ENCODE data around the gene DHPS. TPM values are rescaled to one million over a fixed set of nuclear protein-coding genes. Genes with fewer than 3 reads are reported as not detected.
A peak's percentile ranks its signal among the peaks of the same experiment; 100 is the strongest.

DHPS gene
- total RNA-seq, 4 donors from 2014 or later, result 68.5 to 119 (median 80.9) TPM

DNA sequence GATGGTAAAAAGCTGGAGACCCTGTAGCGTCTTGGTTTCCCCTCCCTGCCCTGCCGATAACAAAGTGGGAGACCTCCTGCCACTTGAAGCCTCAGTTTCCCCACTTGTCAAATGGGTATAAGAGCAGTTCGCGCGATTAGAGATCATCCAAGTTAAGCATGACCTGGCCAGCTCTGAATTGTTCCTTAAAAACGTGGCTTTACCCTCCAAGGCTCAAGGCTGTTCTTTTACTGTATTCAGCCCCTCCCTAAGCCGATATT, 41.6 kb upstream of the DHPS start:
- DNase-seq (ENCODE audit: low spot score), result no peak
- no peak for ATAC-seq (ENCODE audit: low FRiP score)
- TF ChIP-seq, protein P1, sequence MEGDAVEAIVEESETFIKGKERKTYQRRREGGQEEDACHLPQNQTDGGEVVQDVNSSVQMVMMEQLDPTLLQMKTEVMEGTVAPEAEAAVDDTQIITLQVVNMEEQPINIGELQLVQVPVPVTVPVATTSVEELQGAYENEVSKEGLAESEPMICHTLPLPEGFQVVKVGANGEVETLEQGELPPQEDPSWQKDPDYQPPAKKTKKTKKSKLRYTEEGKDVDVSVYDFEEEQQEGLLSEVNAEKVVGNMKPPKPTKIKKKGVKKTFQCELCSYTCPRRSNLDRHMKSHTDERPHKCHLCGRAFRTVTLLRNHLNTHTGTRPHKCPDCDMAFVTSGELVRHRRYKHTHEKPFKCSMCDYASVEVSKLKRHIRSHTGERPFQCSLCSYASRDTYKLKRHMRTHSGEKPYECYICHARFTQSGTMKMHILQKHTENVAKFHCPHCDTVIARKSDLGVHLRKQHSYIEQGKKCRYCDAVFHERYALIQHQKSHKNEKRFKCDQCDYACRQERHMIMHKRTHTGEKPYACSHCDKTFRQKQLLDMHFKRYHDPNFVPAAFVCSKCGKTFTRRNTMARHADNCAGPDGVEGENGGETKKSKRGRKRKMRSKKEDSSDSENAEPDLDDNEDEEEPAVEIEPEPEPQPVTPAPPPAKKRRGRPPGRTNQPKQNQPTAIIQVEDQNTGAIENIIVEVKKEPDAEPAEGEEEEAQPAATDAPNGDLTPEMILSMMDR (IDR thresholded peaks at IDR 0.05), result no peak

DNA sequence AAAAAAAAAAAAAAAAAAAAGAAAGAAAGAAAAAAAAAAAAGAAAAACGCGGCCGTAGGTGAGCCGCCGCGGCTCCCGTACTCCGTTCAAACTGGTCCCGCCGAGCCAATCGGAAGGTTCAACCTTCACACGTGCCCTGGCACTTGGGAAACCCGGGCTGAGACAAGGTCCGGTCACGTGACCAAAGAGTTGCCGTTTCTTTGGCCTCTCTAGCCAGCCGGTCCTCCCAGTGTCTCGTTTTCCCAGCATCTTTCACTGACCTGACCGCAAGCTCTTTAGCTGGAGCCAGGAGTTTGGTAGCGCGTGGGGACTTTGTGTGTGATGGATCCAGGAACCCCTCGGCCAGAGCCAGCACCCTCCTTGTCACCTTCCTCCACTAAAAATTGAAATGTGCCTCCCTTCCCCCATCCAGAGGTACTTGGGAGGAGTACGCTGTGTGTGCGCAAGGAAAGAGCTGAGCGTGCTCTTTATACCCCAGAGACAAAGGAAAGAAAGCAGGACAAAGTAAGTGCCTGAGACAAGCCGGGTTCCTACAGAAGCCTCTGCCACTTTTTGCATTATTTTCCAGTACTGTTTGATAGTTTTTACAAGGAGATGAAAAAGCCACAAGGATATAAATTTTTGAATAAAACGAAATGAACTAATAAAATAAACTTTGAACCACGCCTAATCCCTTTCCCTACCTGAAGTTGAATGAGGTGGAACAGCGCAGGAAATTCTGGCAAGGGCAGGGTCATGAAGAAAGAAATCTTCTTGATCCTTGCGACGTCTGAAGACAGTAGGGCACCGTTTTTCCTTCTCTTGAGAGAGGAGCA, 41.1 kb upstream of the DHPS start:
- peak; percentile 89 for DNase-seq (ENCODE audit: low spot score)
- TF ChIP-seq, protein P1 (IDR thresholded peaks at IDR 0.05), result no peak
- peak; percentile 87 for ATAC-seq (ENCODE audit: low FRiP score)

- TF ChIP-seq, protein P1 (IDR thresholded peaks at IDR 0.05), result no peak
- peak; percentile 47 for ATAC-seq (ENCODE audit: low FRiP score)
- DNase-seq (ENCODE audit: low spot score), result no peak
Measured at GRCh38 chr19:12721656-12722565, 40.2 kb upstream of the DHPS start.

GRCh38 chr19:12720851-12721655, 39.4 kb upstream of the DHPS start:
- ATAC-seq (ENCODE audit: low FRiP score) (no peak), DNase-seq (ENCODE audit: low spot score) (no peak)
- TF ChIP-seq, protein P1 (IDR thresholded peaks at IDR 0.05), result no peak

GRCh38 chr19:12720296-12720695, 38.6 kb upstream of the DHPS start:
- TF ChIP-seq, protein P1 (IDR thresholded peaks at IDR 0.05), result no peak
- DNase-seq (ENCODE audit: low spot score), result no peak
- no peak for ATAC-seq (ENCODE audit: low FRiP score)

DNA sequence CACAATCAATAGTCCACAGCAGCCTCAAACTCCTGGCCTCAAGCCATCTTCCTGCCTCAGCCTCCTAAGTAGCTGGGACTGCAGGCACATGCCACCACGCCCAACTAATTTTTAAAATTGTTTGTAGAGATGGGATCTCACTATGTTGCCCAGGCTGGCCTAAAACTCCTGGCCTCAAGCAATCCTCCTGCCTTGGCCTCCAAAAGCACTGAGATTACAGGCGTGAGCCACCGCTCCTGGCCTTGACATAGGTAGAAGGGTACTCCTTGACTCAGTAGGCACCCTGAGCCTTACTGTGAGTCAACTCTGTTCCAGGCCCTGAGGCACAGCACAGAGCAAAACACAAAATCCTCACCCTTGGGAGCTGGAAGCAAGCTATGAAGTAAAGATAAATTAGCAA, 34.2 kb upstream of the DHPS start:
- DNase-seq (ENCODE audit: low spot score) (no peak), ATAC-seq (ENCODE audit: low FRiP score) (no peak)
- TF ChIP-seq, protein P1 (IDR thresholded peaks at IDR 0.05), result no peak

Measured in omental fat pad (tissue), 4 donors.